Hepatocyte (in vitro differentiated cells): ENCODE results near the gene VEGFB.

Experiments
- CTCF ChIP-seq: fragments of 200-600 bp; sonication (generic); IDR thresholded peaks from 2 replicates; pipeline ENCODE4 v1.5.1; 2016; ENCODE audit warnings: antibody characterized with exemption, mild to moderate bottlenecking; ENCODE audit not compliant: poor library complexity
- EZH2 ChIP-seq: fragments of 200-600 bp; sonication (generic); IDR thresholded peaks from 2 replicates; pipeline ENCODE4 v1.6.1; 2016; ENCODE audit warnings: antibody characterized with exemption, mild to moderate bottlenecking, borderline replicate concordance

GRCh38 chr11:64256300-64256699 is 21.9 kb downstream of the VEGFB start:
- no peak for TF ChIP-seq CTCF
- TF ChIP-seq EZH2: no peak
